Measurements from ENCODE around the gene ITGB7. TPM values are rescaled to one million over a fixed set of nuclear protein-coding genes. Genes with fewer than 3 reads are reported as not detected.

ITGB7 gene
- total and polyA plus RNA-seq, 12 donors: 0.33 to 7.4 (median 3.7) TPM

GRCh38 chr12:53235742-53236442 lies 28.8 kb upstream of the ITGB7 start:
- no peaks in the 10 kb centered on the region for H3K27me3 ChIP-seq
- no peak overlapping the region for H3K27ac ChIP-seq
- intact Hi-C loops (cut with DNase I): no loop called here
- TF ChIP-seq POLR2A (IDR thresholded peaks at IDR 0.05) (no peak), CTCF (IDR thresholded peaks at IDR 0.05) (no peak)
- H3K9me3 ChIP-seq (replicated peaks in 1 of 3): no peaks in the 10 kb centered on the region
- H3K36me3 ChIP-seq (replicated peaks in 1 of 2): no peaks in the 10 kb centered on the region
- WGBS, 4 donors: 86 to 89% (median 87%) methylated on average over 6 to 9 of the region's 9 CpGs
- no peak for DNase-seq
- no peak overlapping the region for H3K4me3 ChIP-seq
- H3K4me1 ChIP-seq (replicated peaks in 1 of 2): peaks cover 14 to 19% of the 10 kb centered on the region in 2 donors

GRCh38 chr12:53235164-53235563 lies 28.1 kb upstream of the ITGB7 start:
- H3K36me3 ChIP-seq (replicated peaks in 1 of 2): no peaks in the 10 kb centered on the region
- intact Hi-C loops (cut with DNase I): no loop called here
- H3K4me3 ChIP-seq: no peak overlapping the region
- DNase-seq: no peak
- no peaks in the 10 kb centered on the region for H3K27me3 ChIP-seq
- no peak overlapping the region for H3K27ac ChIP-seq
- WGBS, 4 donors: 60 to 77% (median 65%) methylated on average over 3 of the region's 3 CpGs
- H3K9me3 ChIP-seq (replicated peaks in 1 of 3): no peaks in the 10 kb centered on the region
- peaks cover 14 to 20% of the 10 kb centered on the region in 2 donors for H3K4me1 ChIP-seq (replicated peaks in 1 of 2)
- TF ChIP-seq CTCF (IDR thresholded peaks at IDR 0.05): no peak
- no peak for TF ChIP-seq POLR2A (IDR thresholded peaks at IDR 0.05)

GRCh38 chr12:53234271-53234914 lies 27.3 kb upstream of the ITGB7 start:
- H3K4me1 ChIP-seq (replicated peaks in 1 of 2): peaks cover 14 to 20% of the 10 kb centered on the region in 2 donors
- no peak for TF ChIP-seq POLR2A (IDR thresholded peaks at IDR 0.05)
- TF ChIP-seq CTCF (IDR thresholded peaks at IDR 0.05): no peak
- intact Hi-C loops (cut with DNase I): no loop called here
- no peaks in the 10 kb centered on the region for H3K36me3 ChIP-seq (replicated peaks in 1 of 2)
- no peak overlapping the region for H3K4me3 ChIP-seq
- H3K27ac ChIP-seq: no peak overlapping the region
- WGBS, 4 donors: 16 to 30% (median 20%) methylated on average over 11 to 12 of the region's 12 CpGs
- no peaks in the 10 kb centered on the region for H3K9me3 ChIP-seq (replicated peaks in 1 of 3)
- H3K27me3 ChIP-seq: no peaks in the 10 kb centered on the region
- DNase-seq: no peak

- TF ChIP-seq POLR2A (IDR thresholded peaks at IDR 0.05) (no peak), CTCF (IDR thresholded peaks at IDR 0.05) (no peak)
- H3K27ac ChIP-seq: peak overlapping the region in 1 of 5 donors; percentile 81
- no peak for DNase-seq
- peaks cover 14 to 20% of the 10 kb centered on the region in 2 donors for H3K4me1 ChIP-seq (replicated peaks in 1 of 2)
- WGBS, 4 donors: 41 to 74% (median 70%) methylated on average over 3 to 7 of the region's 7 CpGs
- intact Hi-C loops (cut with DNase I): no loop called here
- H3K36me3 ChIP-seq (replicated peaks in 1 of 2): no peaks in the 10 kb centered on the region
- no peaks in the 10 kb centered on the region for H3K9me3 ChIP-seq (replicated peaks in 1 of 3)
- H3K27me3 ChIP-seq: no peaks in the 10 kb centered on the region
- H3K4me3 ChIP-seq: no peak overlapping the region
These were observed 26.6 kb upstream of the ITGB7 start for GRCh38 chr12:53233671-53234121.

Data from adrenal gland (tissue), 12 donors.